Neural cell (in vitro differentiated cells): ENCODE results near the gene BIRC2. TPM values are rescaled to one million over a fixed set of nuclear protein-coding genes. Genes with fewer than 3 reads are reported as not detected.

Experiments
- H2AFZ ChIP-seq: fragments of 200-600, 300-800 bp; sonication (generic), shearing (Covaris generic); 2 replicates; pipeline ENCODE4 v1.6.0; 2014; ENCODE audit warnings: low read depth, mild to moderate bottlenecking, antibody characterized with exemption, low read length, moderate library complexity
- H3F3A ChIP-seq: fragments of 200-600 bp; shearing (Covaris generic); 2 replicates; pipeline ENCODE4 v1.6.1; 2016; ENCODE audit warnings: mild to moderate bottlenecking, moderate library complexity, mixed read lengths, antibody characterized with exemption, low read length; ENCODE audit not compliant: insufficient read depth, poor library complexity, severe bottlenecking
- H3K27ac ChIP-seq: fragments of 200-600, 300-800 bp; sonication (generic), shearing (Covaris generic); 2 replicates; pipeline ENCODE4 v1.5.1; 2014; ENCODE audit warnings: mild to moderate bottlenecking, low read length, moderate library complexity
- H3K27me3 ChIP-seq: fragments of 300-800, 200-600 bp; sonication (generic), shearing (Covaris generic); 2 replicates; pipeline ENCODE4 v1.6.0; 2014; ENCODE audit warnings: mild to moderate bottlenecking, low read depth, low read length, moderate library complexity; ENCODE audit not compliant: insufficient read depth
- H3K36me3 ChIP-seq: fragments of 300-800, 200-600 bp; sonication (generic), shearing (Covaris generic); 2 replicates; pipeline ENCODE4 v1.5.1; 2014; ENCODE audit warnings: mild to moderate bottlenecking, antibody characterized with exemption, low read length, moderate library complexity; ENCODE audit not compliant: insufficient read depth
- H3K4me2 ChIP-seq: fragments of 300-800, 200-600 bp; sonication (generic), shearing (Covaris generic); 2 replicates; pipeline ENCODE4 v1.6.0; 2014; ENCODE audit warnings: mild to moderate bottlenecking, low read length
- H3K4me3 ChIP-seq: fragments of 300-800, 200-600 bp; sonication (generic), shearing (Covaris generic); 2 replicates; pipeline ENCODE4 v1.5.1; 2014; ENCODE audit warnings: mild to moderate bottlenecking, low read length, moderate library complexity
- H3K79me2 ChIP-seq: fragments of 200-600 bp; shearing (Covaris generic); replicated peaks from 2 replicates; pipeline ENCODE4 v1.6.0; 2014; ENCODE audit warnings: mild to moderate bottlenecking, low read length, moderate library complexity; ENCODE audit not compliant: insufficient read depth
- H3K9ac ChIP-seq: fragments of 300-800, 200-600 bp; sonication (generic), shearing (Covaris generic); 2 replicates; pipeline ENCODE4 v1.6.1; 2016; ENCODE audit warnings: mild to moderate bottlenecking, low read length, mixed read lengths
- H3K9me2 ChIP-seq: fragments of 200-600 bp; shearing (Covaris generic); 2 replicates; pipeline ENCODE4 v1.6.1; 2016; ENCODE audit warnings: mild to moderate bottlenecking, low read length, mixed read lengths; ENCODE audit not compliant: insufficient read depth
- H3K9me3 ChIP-seq: fragments of 200-600, 300-800 bp; sonication (generic), shearing (Covaris generic); 2 replicates; pipeline ENCODE4 v1.6.1; 2016; ENCODE audit warnings: mild to moderate bottlenecking, mixed run types, low read length, moderate library complexity, mixed read lengths
- H4K20me1 ChIP-seq: fragments of 200-600 bp; shearing (Covaris generic); 2 replicates; pipeline ENCODE4 v1.6.1; 2016; ENCODE audit warnings: mild to moderate bottlenecking, mixed run types; ENCODE audit not compliant: insufficient read depth
- EP300 ChIP-seq: fragments of 450-650 bp; conservative IDR thresholded peaks from 2 replicates; pipeline ENCODE4 v1.6.1; 2014; ENCODE audit warnings: antibody characterized with exemption, mild to moderate bottlenecking, moderate library complexity; ENCODE audit not compliant: poor library complexity, severe bottlenecking
- EZH2 ChIP-seq: fragments of 200-600, 300-800 bp; shearing (Covaris generic), sonication (generic); IDR thresholded peaks from 2 replicates; pipeline ENCODE4 v1.6.1; 2014; ENCODE audit warnings: antibody characterized with exemption, low read length, borderline replicate concordance, mild to moderate bottlenecking; ENCODE audit not compliant: insufficient read depth, poor library complexity, severe bottlenecking
- MXI1 ChIP-seq: fragments of 450-650 bp; conservative IDR thresholded peaks from 2 replicates; pipeline ENCODE4 v1.6.1; 2014; ENCODE audit warnings: antibody characterized with exemption, mild to moderate bottlenecking; ENCODE audit not compliant: poor library complexity, severe bottlenecking
- POLR2AphosphoS5 ChIP-seq: IDR thresholded peaks from 2 replicates; pipeline ENCODE4 v1.6.1; 2012
- RAD21 ChIP-seq: fragments of 450-650 bp; conservative IDR thresholded peaks from 2 replicates; pipeline ENCODE4 v1.6.1; 2014; ENCODE audit warnings: antibody characterized with exemption, mild to moderate bottlenecking, moderate library complexity
- SMC3 ChIP-seq: fragments of 450-650 bp; conservative IDR thresholded peaks from 2 replicates; pipeline ENCODE4 v1.6.1; 2014; ENCODE audit warnings: antibody characterized with exemption, mild to moderate bottlenecking, moderate library complexity; ENCODE audit not compliant: poor library complexity
- TAF1 ChIP-seq: IDR thresholded peaks from 2 replicates; pipeline ENCODE4 v1.6.1; 2012; ENCODE audit warnings: low read depth
- polyA plus RNA-seq: library from polyadenylated mRNA; depleted of rRNA; stranded (reverse); fragments of >200 nt; gene quantifications from 2 replicates; pipeline ENCODE4 v1.2.3, GENCODE V29; 2014
- TF ChIP-seq, protein P1 (sequence below): IDR thresholded peaks from 2 replicates; pipeline ENCODE4 v1.6.1; 2012; ENCODE audit warnings: borderline replicate concordance
- TF ChIP-seq, protein P2 (sequence below): fragments of 450-650 bp; IDR thresholded peaks from 2 replicates; pipeline ENCODE4 v1.5.1; 2014; ENCODE audit warnings: antibody characterized with exemption, mild to moderate bottlenecking, moderate library complexity; ENCODE audit not compliant: poor library complexity, severe bottlenecking

BIRC2 gene
- polyA plus RNA-seq, 1 donor from 2014 or later = 68.7 TPM

DNA sequence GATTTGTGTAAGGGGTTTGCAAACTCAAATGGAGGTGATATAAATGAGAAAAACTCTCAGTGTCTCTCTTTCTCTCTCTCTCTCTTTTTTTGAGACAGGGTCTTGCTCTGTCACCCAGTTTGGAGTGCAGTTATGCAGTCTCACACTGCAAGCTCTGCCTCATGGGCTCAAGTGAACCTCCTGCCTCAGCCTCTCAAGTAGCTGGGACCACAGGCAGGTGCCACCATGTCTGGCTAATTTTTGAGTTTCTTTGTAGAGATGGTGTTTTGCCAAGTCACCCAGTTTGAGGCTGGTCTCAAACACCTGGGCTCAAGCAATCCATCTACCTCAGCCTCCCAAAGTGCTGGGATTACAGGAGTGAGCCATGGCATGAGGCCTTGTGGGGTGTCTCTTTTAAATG, 26.8 kb upstream of the BIRC2 start:
- H3K4me3 ChIP-seq = no peak overlapping the region
- no peaks in the 10 kb centered on the region for H3K79me2 ChIP-seq
- no peak overlapping the region for H3K4me2 ChIP-seq
- no peak overlapping the region for H2AFZ ChIP-seq
- no peak overlapping the region for H3K27ac ChIP-seq
- H3K27me3 ChIP-seq = peaks cover 7% of the 10 kb centered on the region
- H3K9me3 ChIP-seq = no peaks in the 10 kb centered on the region
- no peaks in the 10 kb centered on the region for H3K36me3 ChIP-seq
- H3K9me2 ChIP-seq = no peaks in the 10 kb centered on the region
- no peaks in the 10 kb centered on the region for H4K20me1 ChIP-seq
- H3F3A ChIP-seq = no peaks in the 10 kb centered on the region
- no peak overlapping the region for H3K9ac ChIP-seq
- TF ChIP-seq EP300 = no peak
- no peak for TF ChIP-seq SMC3
- TF ChIP-seq POLR2AphosphoS5 = no peak
- TF ChIP-seq EZH2 = no peak

DNA sequence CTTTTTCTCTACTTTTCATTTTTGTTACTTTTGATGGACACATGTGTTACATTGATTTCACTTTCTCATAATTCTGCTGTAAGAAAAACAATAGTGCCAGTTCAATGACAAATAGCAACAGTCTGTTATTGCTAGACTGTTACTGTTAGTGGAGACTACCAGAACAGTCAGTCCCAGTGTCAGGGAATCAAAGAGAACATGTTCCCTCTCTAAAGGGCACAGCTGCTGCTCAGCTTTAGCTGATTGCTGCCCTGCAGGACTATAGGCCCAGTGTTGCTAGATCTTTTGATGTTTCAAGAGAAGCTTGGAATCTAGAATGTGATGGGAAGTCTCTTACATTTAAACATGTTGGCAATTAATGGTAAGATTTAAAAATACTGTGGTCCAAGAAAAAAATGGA, 26.3 kb upstream of the BIRC2 start:
- Histone ChIP-seq H3K9me3 (no peaks in the 10 kb centered on the region), H3K27me3 (peaks cover 7% of the 10 kb centered on the region), H3F3A (no peaks in the 10 kb centered on the region), H3K79me2 (no peaks in the 10 kb centered on the region), H3K9ac (no peak overlapping the region), H4K20me1 (no peaks in the 10 kb centered on the region), H3K4me2 (no peak overlapping the region), H3K4me3 (no peak overlapping the region), H3K27ac (no peak overlapping the region), H3K9me2 (no peaks in the 10 kb centered on the region), H2AFZ (no peak overlapping the region), H3K36me3 (no peaks in the 10 kb centered on the region)
- TF ChIP-seq SMC3 = no peak
- no peak for TF ChIP-seq MXI1
- TF ChIP-seq, protein P1, sequence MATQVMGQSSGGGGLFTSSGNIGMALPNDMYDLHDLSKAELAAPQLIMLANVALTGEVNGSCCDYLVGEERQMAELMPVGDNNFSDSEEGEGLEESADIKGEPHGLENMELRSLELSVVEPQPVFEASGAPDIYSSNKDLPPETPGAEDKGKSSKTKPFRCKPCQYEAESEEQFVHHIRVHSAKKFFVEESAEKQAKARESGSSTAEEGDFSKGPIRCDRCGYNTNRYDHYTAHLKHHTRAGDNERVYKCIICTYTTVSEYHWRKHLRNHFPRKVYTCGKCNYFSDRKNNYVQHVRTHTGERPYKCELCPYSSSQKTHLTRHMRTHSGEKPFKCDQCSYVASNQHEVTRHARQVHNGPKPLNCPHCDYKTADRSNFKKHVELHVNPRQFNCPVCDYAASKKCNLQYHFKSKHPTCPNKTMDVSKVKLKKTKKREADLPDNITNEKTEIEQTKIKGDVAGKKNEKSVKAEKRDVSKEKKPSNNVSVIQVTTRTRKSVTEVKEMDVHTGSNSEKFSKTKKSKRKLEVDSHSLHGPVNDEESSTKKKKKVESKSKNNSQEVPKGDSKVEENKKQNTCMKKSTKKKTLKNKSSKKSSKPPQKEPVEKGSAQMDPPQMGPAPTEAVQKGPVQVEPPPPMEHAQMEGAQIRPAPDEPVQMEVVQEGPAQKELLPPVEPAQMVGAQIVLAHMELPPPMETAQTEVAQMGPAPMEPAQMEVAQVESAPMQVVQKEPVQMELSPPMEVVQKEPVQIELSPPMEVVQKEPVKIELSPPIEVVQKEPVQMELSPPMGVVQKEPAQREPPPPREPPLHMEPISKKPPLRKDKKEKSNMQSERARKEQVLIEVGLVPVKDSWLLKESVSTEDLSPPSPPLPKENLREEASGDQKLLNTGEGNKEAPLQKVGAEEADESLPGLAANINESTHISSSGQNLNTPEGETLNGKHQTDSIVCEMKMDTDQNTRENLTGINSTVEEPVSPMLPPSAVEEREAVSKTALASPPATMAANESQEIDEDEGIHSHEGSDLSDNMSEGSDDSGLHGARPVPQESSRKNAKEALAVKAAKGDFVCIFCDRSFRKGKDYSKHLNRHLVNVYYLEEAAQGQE = no peak
- no peak for TF ChIP-seq RAD21
- TF ChIP-seq EP300 = no peak
- TF ChIP-seq POLR2AphosphoS5 = no peak
- no peak for TF ChIP-seq TAF1
- TF ChIP-seq EZH2 = no peak
- TF ChIP-seq, protein P2, sequence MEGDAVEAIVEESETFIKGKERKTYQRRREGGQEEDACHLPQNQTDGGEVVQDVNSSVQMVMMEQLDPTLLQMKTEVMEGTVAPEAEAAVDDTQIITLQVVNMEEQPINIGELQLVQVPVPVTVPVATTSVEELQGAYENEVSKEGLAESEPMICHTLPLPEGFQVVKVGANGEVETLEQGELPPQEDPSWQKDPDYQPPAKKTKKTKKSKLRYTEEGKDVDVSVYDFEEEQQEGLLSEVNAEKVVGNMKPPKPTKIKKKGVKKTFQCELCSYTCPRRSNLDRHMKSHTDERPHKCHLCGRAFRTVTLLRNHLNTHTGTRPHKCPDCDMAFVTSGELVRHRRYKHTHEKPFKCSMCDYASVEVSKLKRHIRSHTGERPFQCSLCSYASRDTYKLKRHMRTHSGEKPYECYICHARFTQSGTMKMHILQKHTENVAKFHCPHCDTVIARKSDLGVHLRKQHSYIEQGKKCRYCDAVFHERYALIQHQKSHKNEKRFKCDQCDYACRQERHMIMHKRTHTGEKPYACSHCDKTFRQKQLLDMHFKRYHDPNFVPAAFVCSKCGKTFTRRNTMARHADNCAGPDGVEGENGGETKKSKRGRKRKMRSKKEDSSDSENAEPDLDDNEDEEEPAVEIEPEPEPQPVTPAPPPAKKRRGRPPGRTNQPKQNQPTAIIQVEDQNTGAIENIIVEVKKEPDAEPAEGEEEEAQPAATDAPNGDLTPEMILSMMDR = no peak

DNA sequence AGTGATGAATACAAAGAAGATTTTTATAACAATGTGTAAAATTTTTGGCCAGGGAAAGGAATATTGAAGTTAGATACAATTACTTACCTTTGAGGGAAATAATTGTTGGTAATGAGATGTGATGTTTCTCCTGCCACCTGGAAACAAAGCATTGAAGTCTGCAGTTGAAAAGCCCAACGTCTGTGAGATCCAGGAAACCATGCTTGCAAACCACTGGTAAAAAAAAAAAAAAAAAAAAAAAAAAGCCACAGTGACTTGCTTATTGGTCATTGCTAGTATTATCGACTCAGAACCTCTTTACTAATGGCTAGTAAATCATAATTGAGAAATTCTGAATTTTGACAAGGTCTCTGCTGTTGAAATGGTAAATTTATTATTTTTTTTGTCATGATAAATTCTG, 24.5 kb upstream of the BIRC2 start:
- no peaks in the 10 kb centered on the region for H3K36me3 ChIP-seq
- H3K9me3 ChIP-seq = no peaks in the 10 kb centered on the region
- no peak overlapping the region for H3K4me3 ChIP-seq
- peaks cover 3% of the 10 kb centered on the region for H3K27me3 ChIP-seq
- no peaks in the 10 kb centered on the region for H3K9me2 ChIP-seq
- H2AFZ ChIP-seq = no peak overlapping the region
- TF ChIP-seq RAD21 (no peak), EP300 (no peak)
- H4K20me1 ChIP-seq = no peaks in the 10 kb centered on the region
- H3K9ac ChIP-seq = no peak overlapping the region
- H3F3A ChIP-seq = no peaks in the 10 kb centered on the region
- H3K4me2 ChIP-seq = no peak overlapping the region
- H3K79me2 ChIP-seq = no peaks in the 10 kb centered on the region
- no peak overlapping the region for H3K27ac ChIP-seq
